GM12872 (cell line): ENCODE data around the gene IL3RA.

Source experiments
- CTCF ChIP-seq: IDR thresholded peaks from 3 replicates; pipeline ENCODE4 v1.5.1; 2011; ENCODE audit warnings: low read depth, mild to moderate bottlenecking, low read length, moderate library complexity; ENCODE audit not compliant: insufficient read depth

Gene IL3RA

GRCh38 chrX:1423215-1423614 lies 86.6 kb downstream of the IL3RA start:
- no peak for TF ChIP-seq CTCF

- TF ChIP-seq CTCF: no peak
Observed at GRCh38 chrX:1424147-1424851, 87.7 kb downstream of the IL3RA start.

- TF ChIP-seq CTCF: no peak
Observed at GRCh38 chrX:1425381-1425780, 88.8 kb downstream of the IL3RA start.

- TF ChIP-seq CTCF: no peak
Observed at GRCh38 chrX:1427756-1428155, 91.2 kb downstream of the IL3RA start.

- no peak for TF ChIP-seq CTCF
Observed at GRCh38 chrX:1430451-1430850, 93.9 kb downstream of the IL3RA start.
